ENCODE measurements around the gene UBE3A. TPM values are rescaled to one million over a fixed set of nuclear protein-coding genes. Genes with fewer than 3 reads are reported as not detected.

The UBE3A gene
- total RNA-seq, 3 donors from 2014 or later, result 60.2 to 103 (median 80.0) TPM

- Histone ChIP-seq H3K9me3 (no peaks in the 10 kb centered on the region), H3K4me3 (no peak overlapping the region), H3K36me3 (no peaks in the 10 kb centered on the region), H3K27me3 (no peaks in the 10 kb centered on the region), H3K4me1 (peaks cover 0 to 10% of the 10 kb centered on the region in 2 donors), H3K27ac (no peak overlapping the region)
- TF ChIP-seq CTCF (IDR thresholded peaks at IDR 0.05) (no peak), POLR2A (IDR thresholded peaks at IDR 0.05) (no peak), POLR2AphosphoS5 (IDR thresholded peaks at IDR 0.05) (no peak)
- intact Hi-C loops (cut with DNase I; ENCODE audit: low total_unique reads), result no loop called here
- no peak for DNase-seq (ENCODE audit: low spot score in 2 of 2)
These were observed 29.8 kb upstream of the UBE3A start for GRCh38 chr15:25468611-25469010.

GRCh38 chr15:25465835-25466234 is 27.0 kb upstream of the UBE3A start:
- no peak overlapping the region for H3K27ac ChIP-seq
- TF ChIP-seq POLR2AphosphoS5 (IDR thresholded peaks at IDR 0.05), result no peak
- no peak for TF ChIP-seq POLR2A (IDR thresholded peaks at IDR 0.05)
- TF ChIP-seq CTCF (IDR thresholded peaks at IDR 0.05), result no peak
- no peaks in the 10 kb centered on the region for H3K36me3 ChIP-seq
- H3K27me3 ChIP-seq, result no peaks in the 10 kb centered on the region
- peak; percentile 34 to 65 for DNase-seq (ENCODE audit: low spot score in 2 of 2)
- H3K4me3 ChIP-seq, result no peak overlapping the region
- H3K4me1 ChIP-seq, result peaks cover 0 to 10% of the 10 kb centered on the region in 2 donors
- intact Hi-C loops (cut with DNase I; ENCODE audit: low total_unique reads), result no loop called here
- no peaks in the 10 kb centered on the region for H3K9me3 ChIP-seq

GRCh38 chr15:25464784-25465183 is 26.0 kb upstream of the UBE3A start:
- no peaks in the 10 kb centered on the region for H3K9me3 ChIP-seq
- no peak overlapping the region for H3K4me3 ChIP-seq
- no peak for DNase-seq (ENCODE audit: low spot score in 2 of 2)
- peaks cover 0 to 10% of the 10 kb centered on the region in 2 donors for H3K4me1 ChIP-seq
- intact Hi-C loops (cut with DNase I; ENCODE audit: low total_unique reads), result no loop called here
- no peaks in the 10 kb centered on the region for H3K36me3 ChIP-seq
- H3K27me3 ChIP-seq, result no peaks in the 10 kb centered on the region
- TF ChIP-seq POLR2A (IDR thresholded peaks at IDR 0.05), result no peak
- TF ChIP-seq POLR2AphosphoS5 (IDR thresholded peaks at IDR 0.05), result no peak
- no peak for TF ChIP-seq CTCF (IDR thresholded peaks at IDR 0.05)
- no peak overlapping the region for H3K27ac ChIP-seq

- intact Hi-C loops (cut with DNase I; ENCODE audit: low total_unique reads), result no loop called here
- no peak for TF ChIP-seq CTCF (IDR thresholded peaks at IDR 0.05)
- TF ChIP-seq POLR2A (IDR thresholded peaks at IDR 0.05), result no peak
- H3K36me3 ChIP-seq, result no peaks in the 10 kb centered on the region
- peaks cover 0 to 10% of the 10 kb centered on the region in 2 donors for H3K4me1 ChIP-seq
- H3K9me3 ChIP-seq, result no peaks in the 10 kb centered on the region
- no peak for DNase-seq (ENCODE audit: low spot score in 2 of 2)
- no peak overlapping the region for H3K4me3 ChIP-seq
- H3K27me3 ChIP-seq, result no peaks in the 10 kb centered on the region
- no peak overlapping the region for H3K27ac ChIP-seq
These were observed 25.6 kb upstream of the UBE3A start for GRCh38 chr15:25464383-25464782.

GRCh38 chr15:25456196-25456595 is 17.4 kb upstream of the UBE3A start:
- Histone ChIP-seq H3K4me1 (no peaks in the 10 kb centered on the region), H3K9me3 (peaks cover 2 to 9% of the 10 kb centered on the region in 2 donors), H3K27me3 (no peaks in the 10 kb centered on the region), H3K36me3 (no peaks in the 10 kb centered on the region), H3K27ac (no peak overlapping the region), H3K4me3 (no peak overlapping the region)
- no peak for DNase-seq (ENCODE audit: low spot score in 2 of 2)
- intact Hi-C loops (cut with DNase I; ENCODE audit: low total_unique reads), result no loop called here
- TF ChIP-seq POLR2AphosphoS5 (IDR thresholded peaks at IDR 0.05), result no peak
- no peak for TF ChIP-seq CTCF (IDR thresholded peaks at IDR 0.05)
- no peak for TF ChIP-seq POLR2A (IDR thresholded peaks at IDR 0.05)
